Measurements from ENCODE around the gene HIVEP1.

The HIVEP1 gene

GRCh38 chr6:12012038-12012557 lies at the start of gene HIVEP1:
HIVEP1 (plus strand) TSS chr6:12012312; CDS start chr6:12015629, 3,317 bp downstream.
- peak within 1 kb of the TSS; percentile 98 for H3K27ac ChIP-seq
- no peak for TF ChIP-seq ZFX (IDR thresholded peaks at IDR 0.05; ENCODE audit: borderline replicate concordance)
- TF ChIP-seq CTCF (IDR thresholded peaks at IDR 0.05), result no peak

GRCh38 chr6:11963756-11964500 lies 48.2 kb upstream of the HIVEP1 start:
- H3K27ac ChIP-seq, result no peak overlapping the region
- TF ChIP-seq CTCF (IDR thresholded peaks at IDR 0.05) (no peak), ZFX (IDR thresholded peaks at IDR 0.05; ENCODE audit: borderline replicate concordance) (no peak)

GRCh38 chr6:11964729-11965335 lies 47.3 kb upstream of the HIVEP1 start:
- TF ChIP-seq ZFX (IDR thresholded peaks at IDR 0.05; ENCODE audit: borderline replicate concordance) (no peak), CTCF (IDR thresholded peaks at IDR 0.05) (no peak)
- no peak overlapping the region for H3K27ac ChIP-seq

GRCh38 chr6:11965499-11965898 lies 46.6 kb upstream of the HIVEP1 start:
- no peak for TF ChIP-seq CTCF (IDR thresholded peaks at IDR 0.05)
- no peak for TF ChIP-seq ZFX (IDR thresholded peaks at IDR 0.05; ENCODE audit: borderline replicate concordance)
- H3K27ac ChIP-seq, result no peak overlapping the region

- TF ChIP-seq CTCF (IDR thresholded peaks at IDR 0.05) (no peak), ZFX (IDR thresholded peaks at IDR 0.05; ENCODE audit: borderline replicate concordance) (no peak)
- H3K27ac ChIP-seq, result no peak overlapping the region
Observed at GRCh38 chr6:11968241-11968806, 43.8 kb upstream of the HIVEP1 start.

- TF ChIP-seq CTCF (IDR thresholded peaks at IDR 0.05) (no peak), ZFX (IDR thresholded peaks at IDR 0.05; ENCODE audit: borderline replicate concordance) (no peak)
Observed at GRCh38 chr6:11969092-11969491, 43.0 kb upstream of the HIVEP1 start.

GRCh38 chr6:11970114-11970513 lies 42.0 kb upstream of the HIVEP1 start:
- TF ChIP-seq CTCF (IDR thresholded peaks at IDR 0.05) (no peak), ZFX (IDR thresholded peaks at IDR 0.05; ENCODE audit: borderline replicate concordance) (no peak)
- H3K27ac ChIP-seq, result no peak overlapping the region

More at GRCh38 chr6:11969092-11969491, 43.0 kb upstream of the HIVEP1 start:
- H3K27ac ChIP-seq, result no peak overlapping the region
